Activated CD4-positive, alpha-beta memory T cell treated with anti-CD3 and anti-CD28 coated beads for 36 hours (primary cell): Measurements from ENCODE around the gene CCL14. TPM values are rescaled to one million over a fixed set of nuclear protein-coding genes. Genes with fewer than 3 reads are reported as not detected.
A peak's percentile ranks its signal among the peaks of the same experiment; 100 is the strongest.

Experiments
- CTCF ChIA-PET: fragments of 350-600 bp; sonication (Branson Sonifier 250); formaldehyde crosslinking; loops from one replicate; lab custom pipeline; 2021; ENCODE audit warnings: antibody characterized with exemption, inconsistent platforms; lab: Charles Lee
- POLR2A ChIA-PET: fragments of 350-600 bp; sonication (Branson Sonifier 250); formaldehyde crosslinking; loops from one replicate; lab custom pipeline; 2021; ENCODE audit warnings: antibody characterized with exemption; lab: Charles Lee
- DNase-seq: peaks from one replicate; pipeline ENCODE4 v3.0.0-alpha.2; 2020
- H3K27ac Mint-ChIP-seq: one replicate; pipeline ENCODE4 v1.8.0; 2021; ENCODE audit warnings: mixed read lengths
- H3K27me3 Mint-ChIP-seq: one replicate; pipeline ENCODE4 v1.8.0; 2021; ENCODE audit warnings: mixed read lengths
- H3K36me3 Mint-ChIP-seq: one replicate; pipeline ENCODE4 v1.8.0; 2021; ENCODE audit warnings: mixed read lengths
- H3K4me1 Mint-ChIP-seq: one replicate; pipeline ENCODE4 v1.8.0; 2021; ENCODE audit warnings: low read depth, mixed read lengths
- H3K4me3 Mint-ChIP-seq: one replicate; pipeline ENCODE4 v1.8.0; 2021; ENCODE audit warnings: mild to moderate bottlenecking, mixed read lengths
- H3K9me3 Mint-ChIP-seq: one replicate; pipeline ENCODE4 v1.8.0; 2021; ENCODE audit warnings: mixed read lengths
- intact Hi-C: fragments of 100-400 bp; cut with micrococcal nuclease; formaldehyde crosslinking; loops from one replicate; pipeline ENCODE4 v1.15.1; 2023
- total RNA-seq, 2 experiments: library from RNA; stranded (reverse); gene quantifications; one replicate each; pipeline ENCODE4 v1.2.3, GENCODE V29; 2021

CCL14 gene
- total RNA-seq, 2 experiments from 2014 or later: not detected

DNA sequence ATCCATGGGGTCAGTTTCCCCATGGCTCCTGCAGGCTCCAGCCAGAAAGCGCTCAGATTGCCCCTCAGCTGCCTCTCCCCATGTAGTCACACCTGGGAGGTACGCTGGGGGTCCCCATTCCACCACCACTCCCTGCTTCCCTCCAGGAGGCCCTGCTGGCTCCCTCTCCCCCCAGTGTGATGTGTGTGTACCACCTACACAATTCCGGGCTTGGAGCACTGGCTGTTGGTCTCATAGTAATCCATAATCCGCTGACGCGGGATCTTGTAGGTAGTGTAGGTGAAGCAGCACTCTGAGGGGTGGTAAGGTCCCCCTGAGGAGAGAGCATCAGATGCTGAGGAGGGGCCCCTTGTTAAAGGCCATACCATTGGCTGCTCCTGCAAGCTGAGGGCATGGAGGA, 2.4 kb downstream of the CCL14 start:
- POLR2A ChIA-PET: no interaction called here
- DNase-seq: no peak
- Mint-ChIP-seq H3K27ac (no peak overlapping the region), H3K27me3 (no peaks in the 10 kb centered on the region), H3K4me3 (no peak overlapping the region), H3K36me3 (no peaks in the 10 kb centered on the region), H3K9me3 (peaks cover 7% of the 10 kb centered on the region), H3K4me1 (no peaks in the 10 kb centered on the region)
- intact Hi-C loops: no loop called here
- CTCF ChIA-PET: interaction anchor here (1.3 to 1.6 kb wide), 4 partner anchors 15 to 165 kb away, joined by 3 to 9 read pairs (median 4); no protein-coding TSS in a partner anchor

DNA sequence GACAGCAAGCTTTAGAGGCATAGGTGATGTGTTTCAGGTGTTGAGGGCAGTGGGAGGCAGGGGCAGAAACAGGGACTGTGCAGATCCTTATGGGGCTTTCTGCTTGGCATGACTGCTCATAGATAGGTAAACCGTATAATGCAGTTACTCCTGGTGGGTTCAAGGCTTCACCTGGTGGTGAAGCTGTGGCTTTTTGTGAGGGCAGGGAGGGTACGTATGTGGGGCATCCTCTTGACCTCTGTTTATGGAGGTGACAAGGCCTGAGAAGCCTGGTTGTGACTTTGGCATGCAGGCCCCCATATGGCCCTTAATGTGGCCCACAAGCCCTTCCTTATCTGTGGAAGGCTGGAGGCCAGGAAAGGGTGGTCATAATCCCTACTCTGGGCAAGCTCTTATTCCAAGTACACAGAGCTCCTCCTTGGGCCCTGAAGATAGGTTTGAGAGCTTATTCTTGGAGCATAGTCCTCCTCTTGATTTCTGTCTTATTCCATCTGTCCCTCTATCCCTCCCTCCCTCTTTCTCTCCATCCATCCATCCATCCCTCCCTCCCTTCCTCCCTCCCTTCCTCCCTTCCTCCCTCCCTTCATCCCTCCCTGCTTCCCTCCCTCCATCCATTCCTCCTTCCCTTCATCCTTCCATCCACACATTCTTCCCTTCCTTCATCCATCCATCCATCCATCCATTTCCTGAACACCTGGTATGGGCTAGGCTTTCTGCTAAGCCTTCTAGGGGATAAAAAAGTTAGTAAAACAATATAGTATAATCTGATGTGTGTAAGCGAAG, 3.9 kb downstream of the CCL14 start:
- DNase-seq: no peak
- CTCF ChIA-PET: interaction anchor here (0.7 to 5.9 kb wide), 10 partner anchors 10 to 167 kb away, joined by 3 to 28 read pairs (median 4); no protein-coding TSS in a partner anchor

DNA sequence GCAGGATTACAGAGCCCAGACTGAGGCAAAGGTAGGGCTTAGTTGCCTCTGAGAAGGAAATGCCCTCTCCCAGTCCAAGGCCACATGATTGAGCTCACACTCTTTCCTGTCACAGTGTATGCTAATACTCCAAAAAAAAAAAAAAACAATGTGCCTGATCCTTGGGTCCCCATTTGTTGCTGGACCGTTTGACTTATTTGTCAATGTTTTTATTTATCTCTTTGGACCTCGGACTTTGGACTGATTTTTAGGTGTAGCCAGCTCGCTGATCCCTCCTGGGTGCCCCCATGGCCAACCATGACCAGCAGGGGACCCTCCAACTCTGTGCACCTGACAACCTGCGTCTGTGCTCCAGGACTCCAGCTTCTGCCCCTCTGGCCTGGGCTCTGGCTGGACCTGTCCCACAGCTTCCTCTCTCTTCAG, 4.6 kb downstream of the CCL14 start:
- Mint-ChIP-seq H3K9me3 (no peaks in the 10 kb centered on the region), H3K4me1 (no peaks in the 10 kb centered on the region), H3K36me3 (no peaks in the 10 kb centered on the region), H3K27me3 (peaks cover 5% of the 10 kb centered on the region), H3K4me3 (no peak overlapping the region), H3K27ac (no peak overlapping the region)
- intact Hi-C loops: no loop called here
- peak; percentile 20 for DNase-seq
- ChIA-PET POLR2A (no interaction called here), CTCF (interaction anchor here (0.7 to 5.9 kb wide), 10 partner anchors 9 to 167 kb away, joined by 3 to 28 read pairs (median 4); no protein-coding TSS in a partner anchor)

More for the DNA sequence above, 3.9 kb downstream of the CCL14 start:
- H3K27ac Mint-ChIP-seq: no peak overlapping the region
- no peaks in the 10 kb centered on the region for H3K9me3 Mint-ChIP-seq
- no peaks in the 10 kb centered on the region for H3K36me3 Mint-ChIP-seq
- intact Hi-C loops: no loop called here
- H3K27me3 Mint-ChIP-seq: peaks cover 4% of the 10 kb centered on the region
- POLR2A ChIA-PET: no interaction called here
- H3K4me3 Mint-ChIP-seq: no peak overlapping the region
- no peaks in the 10 kb centered on the region for H3K4me1 Mint-ChIP-seq

DNA sequence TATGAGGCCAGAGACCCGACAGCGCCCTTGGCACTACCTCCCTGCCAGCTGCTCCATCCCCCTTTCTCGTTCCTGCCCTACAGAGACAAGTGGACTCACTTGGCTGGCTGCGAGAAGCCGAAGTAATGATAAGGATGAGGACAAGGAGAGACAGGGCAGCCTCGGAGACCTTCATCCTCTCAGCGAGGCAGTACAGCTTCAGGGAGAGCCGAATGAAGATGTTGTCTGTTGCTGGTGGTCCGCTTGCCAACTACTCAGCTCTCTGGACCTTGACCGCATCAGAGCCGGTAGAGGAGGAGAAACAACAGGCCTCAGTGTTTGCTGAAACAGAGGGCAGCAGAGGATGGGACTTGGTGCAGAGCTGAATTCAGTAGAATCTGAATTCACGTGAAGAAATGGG, 5.3 kb downstream of the CCL14 start, which contains the start of gene CCL16:
Gene CCL16 (minus strand): TSS at position 252 of the 400 bp plus-strand sequence. CDS start 77 bp downstream, at position 175.
- CTCF ChIA-PET: interaction anchor here (0.7 to 5.9 kb wide), 8 partner anchors 9 to 168 kb away, joined by 3 to 28 read pairs (median 4); no protein-coding TSS in a partner anchor
- H3K4me3 Mint-ChIP-seq: no peak within 1 kb of the TSS
- H3K4me1 Mint-ChIP-seq: no peaks in the 10 kb centered on the region
- no peaks in the 10 kb centered on the region for H3K9me3 Mint-ChIP-seq
- no peak for DNase-seq
- POLR2A ChIA-PET: no interaction called here
- H3K27ac Mint-ChIP-seq: no peak within 1 kb of the TSS
- H3K27me3 Mint-ChIP-seq: peaks cover 10% of the 10 kb centered on the region
- intact Hi-C loops: no loop called here
- no peaks in the 10 kb centered on the region for H3K36me3 Mint-ChIP-seq

DNA sequence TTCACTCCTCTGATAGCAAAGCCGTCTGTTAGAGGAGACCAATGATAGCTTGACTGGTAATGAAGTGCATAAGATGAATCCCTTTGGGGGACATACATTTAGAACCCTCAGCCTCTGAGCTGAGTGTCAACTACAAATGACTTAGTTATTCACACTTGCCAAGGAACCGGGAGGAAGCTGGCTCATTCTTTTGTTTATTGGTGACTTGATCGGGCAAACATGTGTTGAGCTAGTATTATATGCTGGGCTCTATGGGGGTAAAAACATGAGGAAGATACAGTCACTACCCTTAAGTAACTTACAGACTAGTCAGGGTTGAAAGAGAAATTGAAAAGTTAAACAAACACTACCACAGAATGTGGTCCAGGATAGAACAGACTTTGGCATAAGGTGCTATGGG, 8.2 kb downstream of the CCL14 start:
- no peak for DNase-seq
- CTCF ChIA-PET: interaction anchor here (1.2 to 5.9 kb wide), 6 partner anchors 9 to 174 kb away, joined by 3 to 34 read pairs (median 6); no protein-coding TSS in a partner anchor
- no peak overlapping the region for H3K27ac Mint-ChIP-seq
- intact Hi-C loops: no loop called here
- no peak overlapping the region for H3K4me3 Mint-ChIP-seq
- POLR2A ChIA-PET: no interaction called here
- no peaks in the 10 kb centered on the region for H3K9me3 Mint-ChIP-seq
- H3K36me3 Mint-ChIP-seq: no peaks in the 10 kb centered on the region
- H3K27me3 Mint-ChIP-seq: peaks cover 10% of the 10 kb centered on the region
- peaks cover 2% of the 10 kb centered on the region for H3K4me1 Mint-ChIP-seq

DNA sequence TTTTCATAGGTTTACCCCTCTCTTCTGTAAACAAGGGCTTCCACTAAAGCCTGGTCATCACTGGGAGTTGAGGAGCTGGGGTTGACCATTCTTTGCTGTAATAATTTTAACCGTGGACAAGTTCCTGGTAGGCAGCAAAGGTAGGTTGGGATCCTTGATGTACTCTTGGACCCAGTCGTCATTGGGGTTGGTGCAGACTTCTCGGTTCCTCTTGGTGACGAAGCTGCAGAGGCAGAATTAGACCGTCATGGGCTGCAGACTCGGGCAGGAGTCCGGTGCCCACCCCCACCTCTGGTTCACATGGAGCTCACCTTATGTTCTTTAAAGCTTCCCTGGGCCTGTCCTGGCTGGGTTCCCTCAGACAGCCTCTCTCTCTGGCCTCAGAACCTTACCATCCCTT, 9.0 kb downstream of the CCL14 start:
- Mint-ChIP-seq H3K36me3 (no peaks in the 10 kb centered on the region), H3K9me3 (no peaks in the 10 kb centered on the region), H3K4me3 (no peak overlapping the region), H3K27me3 (peaks cover 10% of the 10 kb centered on the region), H3K27ac (no peak overlapping the region), H3K4me1 (peaks cover 2% of the 10 kb centered on the region)
- POLR2A ChIA-PET: no interaction called here
- DNase-seq: no peak
- CTCF ChIA-PET: interaction anchor here (0.8 to 5.9 kb wide), 5 partner anchors 8 to 172 kb away, joined by 5 to 34 read pairs (median 9); no protein-coding TSS in a partner anchor
- intact Hi-C loops: loop anchor here (2.0 kb wide), 1 partner anchor 95 kb away; no protein-coding TSS in a partner anchor

DNA sequence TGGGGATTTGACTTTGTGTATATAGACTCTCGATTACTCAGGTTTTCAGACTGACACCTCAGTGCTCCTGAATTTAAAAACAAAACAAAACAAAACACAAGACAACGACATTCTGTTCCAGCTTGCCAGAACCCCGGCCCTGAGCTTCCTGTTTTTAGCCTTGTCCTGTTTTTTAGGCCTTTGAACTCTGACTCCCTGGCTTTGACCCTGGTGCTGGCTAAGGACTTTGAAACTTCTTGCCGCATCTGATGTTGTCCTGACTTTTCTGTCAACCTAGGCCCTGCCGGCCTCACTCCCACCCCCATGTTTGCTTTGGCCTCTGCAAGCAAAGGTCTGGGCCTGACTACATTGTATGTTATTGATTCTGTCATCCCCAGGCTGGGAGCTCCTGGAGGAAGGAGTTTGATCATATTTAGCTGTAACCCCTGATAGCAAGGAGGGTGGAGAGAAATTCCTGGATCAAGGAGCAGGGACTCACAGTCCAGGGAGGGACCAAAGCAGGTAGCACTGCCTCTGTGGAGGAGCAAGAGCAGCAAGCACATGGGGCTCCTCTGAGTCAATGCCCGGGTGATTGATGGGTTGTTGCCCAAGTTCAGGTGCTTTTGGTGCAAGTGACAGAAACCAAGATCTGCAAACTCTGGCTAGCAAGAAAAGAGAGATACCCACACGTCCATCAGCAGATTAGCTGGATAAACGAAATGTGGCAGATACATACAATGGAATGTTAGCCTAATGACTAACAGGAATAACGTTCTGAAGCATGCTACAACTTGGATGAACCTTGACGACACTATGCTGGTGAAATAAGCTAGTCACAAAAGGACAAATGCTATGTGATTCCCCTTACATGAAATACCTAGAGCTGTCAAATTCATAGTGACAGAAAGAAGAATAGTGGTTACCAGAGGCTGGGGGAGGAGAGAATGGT, 12.9 kb downstream of the CCL14 start:
- intact Hi-C loops: no loop called here
- POLR2A ChIA-PET: no interaction called here

DNA sequence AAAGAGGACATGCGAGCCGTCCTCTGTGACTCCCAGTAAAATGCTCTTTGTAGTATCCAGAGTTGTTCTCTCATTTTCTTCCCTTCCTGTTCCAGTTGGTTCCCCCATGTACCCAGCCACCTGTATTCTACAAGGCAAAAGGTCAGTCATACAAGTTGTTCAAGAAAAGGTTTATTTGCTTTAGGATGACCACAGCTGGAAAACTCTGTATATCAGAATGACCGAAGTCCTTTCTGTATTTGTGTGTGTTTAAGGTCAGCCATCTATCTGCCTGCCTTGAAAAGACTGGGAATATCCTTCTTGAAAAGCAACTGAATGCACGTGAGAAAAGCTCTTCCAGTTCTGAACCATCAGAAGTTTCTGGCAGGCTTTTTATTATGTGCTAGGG, 13.6 kb downstream of the CCL14 start:
- Mint-ChIP-seq H3K4me1 (peaks cover 2% of the 10 kb centered on the region), H3K27ac (no peak overlapping the region), H3K9me3 (no peaks in the 10 kb centered on the region), H3K27me3 (peaks cover 10% of the 10 kb centered on the region), H3K36me3 (no peaks in the 10 kb centered on the region), H3K4me3 (no peak overlapping the region)
- DNase-seq: no peak
- CTCF ChIA-PET: interaction anchor here (1.1 to 12.3 kb wide), 3 partner anchors 31 to 174 kb away, joined by 3 to 433 read pairs (median 80); no protein-coding TSS in a partner anchor
- POLR2A ChIA-PET: no interaction called here
- intact Hi-C loops: no loop called here

More for the DNA sequence above, 12.9 kb downstream of the CCL14 start:
- H3K4me1 Mint-ChIP-seq: peaks cover 2% of the 10 kb centered on the region
- no peaks in the 10 kb centered on the region for H3K9me3 Mint-ChIP-seq
- no peaks in the 10 kb centered on the region for H3K36me3 Mint-ChIP-seq
- H3K27ac Mint-ChIP-seq: no peak overlapping the region
- no peak for DNase-seq
- CTCF ChIA-PET: interaction anchor here (1.1 to 12.3 kb wide), 3 partner anchors 30 to 174 kb away, joined by 3 to 433 read pairs (median 80); no protein-coding TSS in a partner anchor
- H3K4me3 Mint-ChIP-seq: no peak overlapping the region
- H3K27me3 Mint-ChIP-seq: peaks cover 11% of the 10 kb centered on the region

DNA sequence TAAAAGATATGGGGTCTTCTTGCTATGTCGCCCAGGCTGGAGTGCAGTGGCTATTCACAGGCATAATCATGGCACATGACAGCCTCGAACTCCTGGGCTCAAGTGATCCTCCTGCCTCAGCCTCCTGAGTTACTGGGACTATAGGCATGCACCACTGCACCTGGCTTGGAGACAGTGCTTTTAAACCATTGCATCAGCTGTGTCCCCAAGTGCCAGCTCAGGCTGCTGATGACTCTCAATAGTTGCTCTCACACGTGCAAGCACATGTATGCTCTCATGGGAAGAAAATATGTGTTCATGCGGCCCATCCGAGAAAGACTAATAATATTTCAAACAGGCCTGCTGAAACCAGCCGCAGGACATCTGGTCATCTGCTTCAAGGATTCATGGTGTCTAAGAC, 14.0 kb downstream of the CCL14 start:
- Mint-ChIP-seq H3K9me3 (no peaks in the 10 kb centered on the region), H3K4me3 (no peak overlapping the region), H3K27me3 (peaks cover 6% of the 10 kb centered on the region), H3K27ac (no peak overlapping the region), H3K4me1 (peaks cover 2% of the 10 kb centered on the region), H3K36me3 (no peaks in the 10 kb centered on the region)
- intact Hi-C loops: no loop called here
- CTCF ChIA-PET: interaction anchor here (0.7 to 12.3 kb wide), 4 partner anchors 10 to 175 kb away, joined by 3 to 433 read pairs (median 42); no protein-coding TSS in a partner anchor
- POLR2A ChIA-PET: no interaction called here
- DNase-seq: no peak

DNA sequence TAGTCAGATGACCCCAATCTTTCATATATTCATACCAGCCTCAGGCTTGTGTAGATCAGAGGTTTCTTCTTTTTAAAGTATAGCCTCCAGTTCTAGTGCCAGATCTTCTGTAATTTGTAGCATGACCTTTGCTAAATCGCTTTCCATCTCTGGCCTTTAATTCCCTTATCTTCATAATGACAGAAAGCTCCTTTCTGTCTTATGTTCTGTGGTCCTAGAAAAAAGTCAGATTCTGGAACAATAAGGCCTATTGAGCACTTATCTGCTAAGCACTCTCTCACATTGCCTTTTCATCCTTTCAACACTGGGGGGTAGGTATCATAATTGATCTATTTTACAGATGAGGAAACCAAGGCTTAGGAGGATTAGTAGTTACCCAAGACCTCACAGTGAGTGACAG, 14.5 kb downstream of the CCL14 start:
- ChIA-PET CTCF (interaction anchor here (0.7 to 12.3 kb wide), 4 partner anchors 10 to 511 kb away, joined by 3 to 433 read pairs (median 42); no protein-coding TSS in a partner anchor), POLR2A (no interaction called here)
- H3K4me1 Mint-ChIP-seq: peaks cover 2% of the 10 kb centered on the region
- intact Hi-C loops: no loop called here
- H3K4me3 Mint-ChIP-seq: no peak overlapping the region
- DNase-seq: no peak
- no peak overlapping the region for H3K27ac Mint-ChIP-seq
- H3K36me3 Mint-ChIP-seq: no peaks in the 10 kb centered on the region
- no peaks in the 10 kb centered on the region for H3K9me3 Mint-ChIP-seq
- H3K27me3 Mint-ChIP-seq: peaks cover 6% of the 10 kb centered on the region
